Panc1 (cell line): Measurements from ENCODE around the gene CASP12. TPM values are rescaled to one million over a fixed set of nuclear protein-coding genes. Genes with fewer than 3 reads are reported as not detected.

Experiments used
- ATAC-seq: fragments of 200-7000 bp; cut with Tn5 transposase; 2 replicates; pipeline ENCODE4 v1.9.1; 2020; ENCODE audit warnings: mild to moderate bottlenecking, moderate library complexity
- BruUV-seq: library from RNA; stranded (reverse); fragments of 400-500 nt; replicated peaks from 2 replicates; lab custom pipeline; 2021; lab: Mats Ljungman, UMichigan
- CTCF ChIA-PET: fragments of 300-600 bp; sonication (Branson Sonifier 250); formaldehyde crosslinking; loops from one replicate; lab custom pipeline; 2022; ENCODE audit warnings: antibody characterized with exemption; lab: Charles Lee
- POLR2A ChIA-PET: fragments of 300-600 bp; sonication (Branson Sonifier 250); formaldehyde crosslinking; loops from one replicate; lab custom pipeline; 2022; ENCODE audit warnings: antibody characterized with exemption; lab: Charles Lee
- DNase-seq: peaks from one replicate; pipeline ENCODE4 v3.0.0-alpha.2; 2010; ENCODE audit warnings: low read depth, low spot score
- H3K27ac ChIP-seq: 2 replicates; pipeline ENCODE4 v1.5.1; 2011; ENCODE audit warnings: mild to moderate bottlenecking, low read length, inconsistent platforms
- H3K27me3 ChIP-seq: fragments of 200-500 bp; sonication (Bioruptor generic); 2 replicates; pipeline ENCODE4 v1.6.0; 2014; ENCODE audit warnings: low read length, inconsistent platforms; ENCODE audit not compliant: control insufficient read depth, insufficient read depth
- H3K36me3 ChIP-seq: fragments of 200-500 bp; sonication (Bioruptor generic); 2 replicates; pipeline ENCODE4 v1.5.1; 2014; ENCODE audit warnings: inconsistent platforms, mild to moderate bottlenecking, low read length, moderate library complexity; ENCODE audit not compliant: control insufficient read depth, insufficient read depth
- H3K4me1 ChIP-seq: 2 replicates; pipeline ENCODE4 v1.5.1; 2011; ENCODE audit warnings: inconsistent platforms, mild to moderate bottlenecking, low read length, moderate library complexity; ENCODE audit not compliant: control insufficient read depth, insufficient read depth
- H3K4me3 ChIP-seq, 2 experiments: 2 replicates each; pipeline ENCODE4 v1.5.1; 2011 to 2012; ENCODE audit warnings: low read depth in 2 of 2, low read length in 2 of 2, mild to moderate bottlenecking in 2 of 2, inconsistent platforms in 1 of 2, moderate library complexity in 1 of 2
- H3K9me3 ChIP-seq: fragments of 200-500 bp; sonication (Bioruptor generic); 2 replicates; pipeline ENCODE4 v1.5.1; 2014; ENCODE audit warnings: low read depth, mild to moderate bottlenecking, inconsistent platforms, low read length, moderate library complexity; ENCODE audit not compliant: control insufficient read depth, insufficient read depth
- CTCF ChIP-seq: fragments of 450-650 bp; IDR thresholded peaks from 2 replicates; pipeline ENCODE4 v1.5.1; 2017; ENCODE audit warnings: mild to moderate bottlenecking
- POLR2AphosphoS5 ChIP-seq: IDR thresholded peaks from 2 replicates; pipeline ENCODE4 v1.6.1; 2012; ENCODE audit warnings: mild to moderate bottlenecking, low read depth, low read length, moderate library complexity
- REST ChIP-seq, 2 experiments: IDR thresholded peaks; 2 replicates each; pipeline ENCODE4 v1.6.1; 2011 to 2012; ENCODE audit warnings: low read depth in 2 of 2, control low read depth in 1 of 2, low read length in 1 of 2, mild to moderate bottlenecking in 1 of 2, moderate library complexity in 1 of 2; ENCODE audit not compliant: insufficient read depth in 1 of 2
- SIN3A ChIP-seq: IDR thresholded peaks from 2 replicates; pipeline ENCODE4 v1.6.1; 2012; ENCODE audit warnings: low read depth, mild to moderate bottlenecking, low read length, moderate library complexity, borderline replicate concordance; ENCODE audit not compliant: insufficient read depth
- TCF7L2 ChIP-seq: IDR thresholded peaks from 2 replicates; pipeline ENCODE4 v1.6.1; 2011; ENCODE audit warnings: mild to moderate bottlenecking, low read depth, low read length, inconsistent platforms
- in situ Hi-C: cut with HindIII; loops from 2 replicates; pipeline ENCODE4 v1.10.0; 2016; ENCODE audit warnings: low sequenced_read_pairs, low pct_unique_long_range_greater_than_20kb
- intact Hi-C: fragments of 100-400 bp; cut with micrococcal nuclease; formaldehyde crosslinking; loops from one replicate; pipeline ENCODE4 v1.10.0; 2022; ENCODE audit not compliant: unreplicated experiment
- total RNA-seq: library from RNA; stranded (reverse); gene quantifications from one replicate; pipeline ENCODE4 v1.2.1, GENCODE V29; 2021; ENCODE audit not compliant: unreplicated experiment

The CASP12 gene
- total RNA-seq, 1 experiment from 2014 or later = not detected

GRCh38 chr11:104918113-104918824 is 20.0 kb upstream of the CASP12 start:
- DNase-seq (peak; percentile 7), ATAC-seq (peak; percentile 60; the same call in 1 of the 2 replicates)
- H3K4me1 ChIP-seq = no peaks in the 10 kb centered on the region
- ChIA-PET POLR2A (no interaction called here), CTCF (no interaction called here)
- intact Hi-C loops (no loop called here), in situ Hi-C loops (no loop called here)
- H3K27me3 ChIP-seq = no peaks in the 10 kb centered on the region
- H3K9me3 ChIP-seq = no peaks in the 10 kb centered on the region
- no TSS peak for BruUV-seq
- TF ChIP-seq POLR2AphosphoS5 = no peak
- H3K36me3 ChIP-seq = no peaks in the 10 kb centered on the region
- peak overlapping the region; percentile 23 to 42 for H3K4me3 ChIP-seq
- no peak overlapping the region for H3K27ac ChIP-seq

- ChIA-PET CTCF (no interaction called here), POLR2A (no interaction called here)
- Histone ChIP-seq H3K27ac (no peak overlapping the region), H3K36me3 (no peaks in the 10 kb centered on the region), H3K9me3 (no peaks in the 10 kb centered on the region), H3K4me3 (peak overlapping the region; percentile 23 to 42), H3K27me3 (no peaks in the 10 kb centered on the region), H3K4me1 (no peaks in the 10 kb centered on the region)
- no peak for TF ChIP-seq REST (IDR thresholded peaks at IDR 0.05; ENCODE audit: insufficient read depth in 1 of 2, low read depth in 2 of 2, low read length in 1 of 2)
- in situ Hi-C loops (no loop called here), intact Hi-C loops (no loop called here)
- BruUV-seq = no TSS peak
- DNase-seq (no peak), ATAC-seq (no peak; the same call in 1 of the 2 replicates)
These were observed 19.2 kb upstream of the CASP12 start for GRCh38 chr11:104917271-104918112.

- Histone ChIP-seq H3K27ac (no peak overlapping the region), H3K4me3 (no peak overlapping the region), H3K36me3 (no peaks in the 10 kb centered on the region), H3K27me3 (no peaks in the 10 kb centered on the region), H3K4me1 (no peaks in the 10 kb centered on the region), H3K9me3 (no peaks in the 10 kb centered on the region)
- in situ Hi-C loops (no loop called here), intact Hi-C loops (no loop called here)
- no peak for DNase-seq
- TF ChIP-seq REST (IDR thresholded peaks at IDR 0.05; ENCODE audit: insufficient read depth in 1 of 2, low read depth in 2 of 2, low read length in 1 of 2) (no peak), CTCF (no peak), SIN3A (no peak), TCF7L2 (no peak), POLR2AphosphoS5 (no peak)
- ATAC-seq = no peak
- POLR2A ChIA-PET = no interaction called here
- CTCF ChIA-PET = no interaction called here
- BruUV-seq = no TSS peak
These were observed 18.2 kb upstream of the CASP12 start for GRCh38 chr11:104916442-104916841.
